GOT3 (cell line): ENCODE data around the gene GSTA1.
"Not testable (repeated sequence)": the region's sequence is repeated elsewhere in the genome, so short reads cannot be mapped to it uniquely, and the experiment has no call there.

Experiments
- DNase-seq: peaks from one replicate; lab custom pipeline; 2025; ENCODE audit warnings: mixed read lengths; lab: John Stamatoyannopoulos, UW

GSTA1 gene

DNA sequence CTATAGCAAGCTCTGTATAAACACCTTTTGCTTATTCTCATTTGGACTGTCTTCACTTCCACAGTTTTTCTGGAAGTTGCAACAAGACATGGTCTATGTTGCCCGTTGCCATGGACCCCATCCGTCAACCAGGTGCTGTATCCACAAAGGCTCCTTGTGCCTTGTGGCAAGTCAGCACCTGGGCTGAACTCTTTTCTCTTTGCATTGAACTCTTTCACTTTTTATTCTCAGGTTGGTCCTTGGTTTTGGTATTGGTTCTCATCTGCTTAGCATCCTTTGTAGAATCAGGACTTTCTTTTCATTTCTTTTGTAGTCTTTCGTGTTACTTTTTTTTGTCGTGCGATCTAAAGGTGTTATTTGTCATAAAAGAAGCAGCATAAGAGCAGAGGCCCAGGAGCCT is 5.0 kb upstream of the GSTA1 start:
- no peak for DNase-seq

GRCh38 chr6:52802806-52803205 is 810 bp downstream of the GSTA1 start:
- DNase-seq, result no peak

GRCh38 chr6:52801188-52801841 is 2.3 kb downstream of the GSTA1 start:
- DNase-seq, result no peak

DNA sequence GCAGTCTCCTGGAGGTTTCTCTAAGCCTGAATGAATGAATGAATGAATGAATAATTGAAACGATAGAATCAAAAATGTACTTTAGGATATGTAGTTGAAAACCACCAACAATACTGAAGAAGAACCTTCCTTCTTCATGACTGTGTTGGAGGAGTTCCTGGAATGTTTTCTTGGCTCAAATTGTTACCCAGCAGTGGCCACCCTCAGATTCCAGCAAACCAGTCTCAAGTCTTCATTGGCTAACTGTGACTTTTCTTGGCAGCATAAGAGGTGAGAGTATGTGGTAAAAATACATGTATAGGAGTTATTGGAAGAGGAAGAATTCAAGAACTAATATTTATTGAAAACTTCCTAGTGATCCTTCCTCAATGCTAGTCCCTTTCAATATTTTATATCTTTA is 4.3 kb downstream of the GSTA1 start:
- DNase-seq, result not testable (repeated sequence)

GRCh38 chr6:52794366-52794765 is 9.2 kb downstream of the GSTA1 start:
- DNase-seq, result not testable (repeated sequence)

DNA sequence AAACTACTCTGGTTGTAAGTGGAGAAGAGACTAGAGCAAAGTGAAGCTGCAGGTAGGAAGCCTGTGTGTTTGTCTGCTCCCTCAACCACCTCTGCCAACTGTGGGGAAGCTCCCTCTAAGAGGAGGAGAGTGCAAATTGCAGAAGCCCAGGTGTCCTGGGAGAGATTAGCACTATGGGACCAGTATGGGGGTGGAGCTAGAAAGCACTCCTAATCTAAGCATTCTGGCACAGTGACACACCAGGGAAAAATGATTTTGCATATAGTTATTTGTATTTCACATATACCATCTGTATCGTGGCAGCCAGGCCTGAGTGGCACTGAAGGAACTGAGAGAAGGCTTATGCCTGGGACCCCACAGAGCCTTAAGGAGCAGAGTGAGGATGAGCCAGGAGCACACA is 12.8 kb downstream of the GSTA1 start:
- no peak for DNase-seq

- DNase-seq, result not testable (repeated sequence)
Observed at GRCh38 chr6:52789658-52790057, 14.0 kb downstream of the GSTA1 start.

- DNase-seq, result no peak
Observed at GRCh38 chr6:52788478-52788877, 15.1 kb downstream of the GSTA1 start.

DNA sequence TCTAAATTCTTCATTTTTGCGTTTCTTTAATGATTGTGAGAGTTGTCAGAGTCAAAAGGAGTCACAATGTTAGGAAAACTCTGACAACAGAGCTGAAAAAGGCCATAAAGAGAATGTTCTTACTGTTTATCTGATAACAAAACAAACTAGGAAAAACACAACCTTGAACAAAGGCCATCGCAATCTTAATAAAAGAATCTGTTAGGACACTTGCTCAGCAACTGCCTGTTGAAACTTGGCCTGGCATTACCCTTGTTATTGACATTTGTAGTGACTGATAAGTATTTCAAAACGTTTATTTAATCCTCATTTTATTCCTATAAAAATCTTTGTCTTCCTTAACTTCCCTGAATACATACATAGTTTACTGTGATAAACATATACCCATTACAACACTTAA is 15.7 kb downstream of the GSTA1 start:
- DNase-seq, result no peak

DNA sequence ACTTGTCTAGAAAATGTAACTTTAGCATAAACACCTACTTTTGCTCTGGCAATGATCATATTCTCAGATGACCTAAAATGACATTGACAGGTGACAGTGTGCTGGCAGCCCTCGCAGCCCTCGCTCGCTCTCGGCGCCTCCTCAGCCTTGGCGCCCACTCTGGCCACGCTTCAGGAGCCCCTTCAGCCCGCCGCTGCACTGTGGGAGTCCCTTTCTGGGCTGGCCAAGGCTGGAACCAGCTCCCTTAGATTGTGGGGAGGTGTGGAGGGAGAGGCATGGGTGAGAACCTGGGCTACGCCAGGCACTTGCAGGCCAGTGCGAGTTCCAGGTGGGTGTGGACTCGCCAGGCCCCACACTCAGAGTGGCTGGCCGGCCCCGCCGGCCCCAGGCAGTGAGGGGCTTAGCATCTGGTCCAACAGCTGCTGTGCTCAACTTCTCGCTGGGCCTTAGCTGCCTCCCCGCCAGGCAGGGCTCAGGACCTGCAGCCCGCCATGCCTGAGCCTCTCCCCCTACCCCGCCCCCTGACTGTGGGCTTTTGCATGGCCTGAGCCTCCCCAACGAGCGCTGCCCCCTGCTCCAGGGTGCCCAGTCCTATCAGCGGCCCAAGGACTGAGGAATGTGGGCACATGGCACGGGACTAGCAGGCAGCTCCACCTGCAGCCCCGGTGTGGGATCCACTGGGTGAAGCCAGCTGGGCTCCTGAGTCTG is 17.2 kb downstream of the GSTA1 start:
- no peak for DNase-seq

GRCh38 chr6:52782696-52783274 is 20.8 kb downstream of the GSTA1 start:
- not testable (repeated sequence) for DNase-seq

- DNase-seq, result not testable (repeated sequence)
Observed at GRCh38 chr6:52782209-52782608, 21.4 kb downstream of the GSTA1 start.

GRCh38 chr6:52779237-52779636 is 24.4 kb downstream of the GSTA1 start:
- DNase-seq, result no peak

GRCh38 chr6:52776711-52777351 is 26.8 kb downstream of the GSTA1 start:
- DNase-seq, result not testable (repeated sequence)

DNA sequence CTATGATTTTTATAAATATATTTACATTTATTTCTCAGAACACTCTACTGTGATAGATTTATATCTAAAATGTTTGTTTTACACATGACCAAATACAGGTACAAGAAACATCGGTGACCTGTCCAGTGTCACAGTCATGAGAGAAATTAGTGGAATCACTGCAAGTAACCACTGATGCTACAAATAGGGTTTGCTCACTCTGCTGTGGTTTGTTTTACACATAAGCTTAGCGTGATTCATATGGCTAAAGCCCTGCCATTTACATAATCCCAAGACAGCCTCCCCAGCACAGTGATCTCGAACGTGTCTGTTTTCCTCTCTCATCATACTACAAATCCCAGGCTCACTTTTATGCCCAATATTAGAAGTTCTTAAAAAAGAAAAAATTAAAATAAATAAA is 34.2 kb downstream of the GSTA1 start:
- not testable (repeated sequence) for DNase-seq

DNA sequence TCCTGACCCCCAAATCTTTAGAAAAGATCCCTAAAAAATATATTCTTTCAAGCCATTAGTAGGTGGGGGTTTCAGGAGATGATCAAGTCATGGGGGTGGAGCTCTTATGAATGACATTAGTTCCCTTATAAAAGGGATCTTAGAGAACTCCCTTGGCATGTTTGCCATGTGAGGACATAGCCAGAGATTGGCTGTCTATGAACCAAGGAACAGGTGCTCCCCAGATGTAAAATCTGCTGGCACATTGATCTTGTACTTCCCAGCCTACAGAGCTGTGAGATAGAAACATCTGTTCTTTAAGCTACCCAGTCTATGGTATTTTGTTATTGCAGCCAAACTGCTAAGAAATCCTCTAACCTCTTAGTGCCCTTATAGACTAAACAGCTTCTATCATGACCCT is 36.0 kb downstream of the GSTA1 start:
- not testable (repeated sequence) for DNase-seq

DNA sequence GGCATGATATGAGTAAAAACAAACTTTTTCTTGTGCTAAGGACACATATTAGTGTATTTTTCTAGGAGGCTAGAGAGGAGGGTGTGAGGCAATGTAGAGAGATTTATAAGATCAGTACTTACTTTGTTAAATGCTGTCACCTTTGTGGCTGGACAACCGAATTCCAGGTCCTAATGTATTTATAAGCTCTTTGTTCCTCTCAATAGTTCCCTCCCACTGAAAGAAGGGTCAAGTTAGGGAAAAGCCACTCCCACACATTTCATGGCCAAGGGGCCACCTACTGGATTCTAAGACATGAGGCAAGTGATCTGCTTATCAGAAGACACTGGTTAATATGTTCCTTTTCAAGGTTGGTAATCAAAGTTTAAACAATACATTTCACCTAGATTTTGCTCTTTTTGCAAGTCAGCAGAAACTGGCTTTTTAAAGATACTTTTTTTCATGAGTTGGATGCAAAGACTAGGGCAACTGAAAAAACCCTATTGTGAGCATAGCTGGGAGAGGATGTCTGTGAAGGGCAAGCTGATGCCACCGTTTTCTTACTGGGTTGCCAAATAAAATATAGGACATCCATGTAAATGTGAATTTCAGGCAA is 40.2 kb downstream of the GSTA1 start, which contains the start of gene GSTA2:
TSS of gene GSTA2 (minus strand) at position 154 of the 595 bp plus-strand sequence. CDS start 5,528 bp downstream, outside the sequence.
- not testable (repeated sequence) for DNase-seq

GRCh38 chr6:52761673-52762491 is 41.7 kb downstream of the GSTA1 start:
- DNase-seq, result not testable (repeated sequence)

- no peak for DNase-seq
Observed at GRCh38 chr6:52760105-52760765, 43.4 kb downstream of the GSTA1 start.

DNA sequence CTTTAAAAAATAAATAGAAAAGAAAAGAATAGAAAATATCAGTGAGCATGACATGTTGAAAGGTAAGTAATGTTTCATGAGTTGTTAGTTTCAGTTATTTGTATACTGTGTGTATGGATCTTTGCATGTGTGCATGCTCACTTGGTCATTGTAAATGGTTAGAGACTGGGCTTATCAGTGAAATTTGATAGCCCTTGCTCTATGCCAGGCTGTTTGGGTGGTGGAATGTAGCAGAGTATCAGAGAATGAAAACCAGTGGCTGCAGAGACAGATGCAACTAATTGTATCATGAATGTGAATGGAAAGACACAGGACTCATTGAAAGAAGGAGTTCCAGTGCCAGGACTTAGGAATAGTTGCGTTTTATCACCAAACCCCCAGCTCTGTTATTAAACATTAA is 44.5 kb downstream of the GSTA1 start:
- DNase-seq, result no peak
